ENCODE data around the gene ANXA2R. TPM values are rescaled to one million over a fixed set of nuclear protein-coding genes. Genes with fewer than 3 reads are reported as not detected.
A peak's percentile ranks its signal among the peaks of the same experiment; 100 is the strongest.

The ANXA2R gene
- total and polyA plus RNA-seq, 9 of the 15 experiments (the other 6 are each of a cell fraction or from before 2014, with no cell fraction given) = 2.1 to 4.8 (median 3.4) TPM

- under 1% methylated on average over 44 of the region's 44 CpGs for WGBS (ENCODE audit: insufficient coverage, low coverage, missing lambda C conversion rate)
- no TSS peak for BruUV-seq (replicated peaks)
- POLR2A ChIA-PET = interaction anchor here (0.6 to 4.3 kb wide), 13 partner anchors 11 to 442 kb away, joined by 3 to 38 read pairs (median 5); partner anchors contain the start of gene TMEM267
- H3K9me1 ChIP-seq (ENCODE audit: control insufficient read depth, insufficient read depth, low read length) = no peaks in the 10 kb centered on the region
- peak overlapping the region; percentile 94 for H3K27ac ChIP-seq (ENCODE audit: extremely low read depth, low read depth, low read length)
- ATAC-seq (peak; percentile 38), DNase-seq (ENCODE audit: extremely low read depth in 1 of 4, low spot score in 3 of 4) (peak in 3 of 4 experiments; percentile 37 to 61 (median 44)), FAIRE-seq (peak; percentile 6)
- in situ Hi-C loops (cut with MboI) (loop anchor here (5.0 kb wide), 1 partner anchor 135 kb away; no protein-coding TSS in a partner anchor), intact Hi-C loops (cut with micrococcal nuclease) (loop anchor here (10.0 kb wide), 2 partner anchors 287 to 457 kb away; partner anchors contain the start of gene CCDC152)
- H3K9me3 ChIP-seq (replicated peaks; ENCODE audit: control insufficient read depth, insufficient read depth, low read depth, low read length) = no peaks in the 10 kb centered on the region; the same call in 1 of the 2 replicates
- peaks cover 66% of the 10 kb centered on the region for H3K79me2 ChIP-seq (ENCODE audit: control insufficient read depth, insufficient read depth, low read length)
- no peaks in the 10 kb centered on the region for H3K27me3 ChIP-seq (ENCODE audit: control insufficient read depth in 2 of 2, insufficient read depth in 2 of 2, low read length in 2 of 2)
- H3K36me3 ChIP-seq (ENCODE audit: control insufficient read depth, insufficient read depth, low read length) = peaks cover 13% of the 10 kb centered on the region; the same call in 2 of the 3 replicates
- no peaks in the 10 kb centered on the region for H4K20me1 ChIP-seq (replicated peaks; ENCODE audit: control insufficient read depth, insufficient read depth, low read length)
- H3K4me3 ChIP-seq = peak overlapping the region; percentile 49
- CTCF ChIA-PET (ENCODE audit: low intra/inter-chr PET ratio) = interaction anchor here (1.0 to 2.2 kb wide), 5 partner anchors 23 to 348 kb away, joined by 4 to 9 read pairs (median 6); no protein-coding TSS in a partner anchor
- H3K4me1 ChIP-seq (replicated peaks in 1 of 2; ENCODE audit: control insufficient read depth in 2 of 2, insufficient read depth in 2 of 2, low read length in 2 of 2) = peaks cover 6 to 36% of the 10 kb centered on the region in 2 experiments; a peak in 4 of 5 replicates
- peak overlapping the region; percentile 91 for H3K4me2 ChIP-seq (ENCODE audit: insufficient read depth, low read length)
- peak overlapping the region; percentile 88 to 96 for H3K9ac ChIP-seq (ENCODE audit: insufficient read depth in 1 of 2, low read depth in 2 of 2, low read length in 2 of 2)
- H2AFZ ChIP-seq (ENCODE audit: low read depth, low read length) = peak overlapping the region; percentile 93
- TF ChIP-seq RBM39 (optimal IDR thresholded peaks at IDR 0.05; ENCODE audit: low read depth, low read length) (peak; percentile 12), RBBP5 (IDR thresholded peaks at IDR 0.05; ENCODE audit: borderline replicate concordance, insufficient read depth, low read length, poor library complexity, severe bottlenecking) (peak; percentile 77), PRDM10 (IDR thresholded peaks at IDR 0.05; ENCODE audit: partially characterized antibody) (peak; percentile 4), HNRNPLL (IDR thresholded peaks at IDR 0.05; ENCODE audit: low read depth, low read length, poor library complexity, severe bottlenecking) (peak; percentile 95), ZFP91 (CRISPR knock-in tag; IDR thresholded peaks at IDR 0.05) (0 out of 2 replicates have a peak, but pooled peaks have one; percentile 42), MAFK (IDR thresholded peaks at IDR 0.05; ENCODE audit: low read length) (peak; percentile 62), ETS1 (conservative IDR thresholded peaks at IDR 0.05; ENCODE audit: control insufficient read depth, low read depth, low read length) (0 out of 2 replicates have a peak, but pooled peaks have one; percentile 17), SOX6 (IDR thresholded peaks at IDR 0.05) (peak; percentile 49; the same call in 1 of the 2 replicates), CTCFL (IDR thresholded peaks at IDR 0.05; ENCODE audit: borderline replicate concordance, insufficient read depth, low read depth, low read length, poor library complexity, severe bottlenecking) (peak; percentile 26), JUND (IDR thresholded peaks at IDR 0.05; ENCODE audit: borderline replicate concordance, low read depth, low read length) (no peak), JUND (tag; IDR thresholded peaks at IDR 0.05; ENCODE audit: borderline replicate concordance, low read depth, low read length) (peak; percentile 14; the same call in 1 of the 3 replicates)
These were observed 2.1 kb upstream of the ANXA2R start for GRCh38 chr5:43042176-43042625.

All from K562 (cell line).